ENCODE measurements around the gene DEDD. TPM values are rescaled to one million over a fixed set of nuclear protein-coding genes. Genes with fewer than 3 reads are reported as not detected.

Gene DEDD
- total RNA-seq, 1 experiment from 2014 or later: 44.7 TPM

DNA sequence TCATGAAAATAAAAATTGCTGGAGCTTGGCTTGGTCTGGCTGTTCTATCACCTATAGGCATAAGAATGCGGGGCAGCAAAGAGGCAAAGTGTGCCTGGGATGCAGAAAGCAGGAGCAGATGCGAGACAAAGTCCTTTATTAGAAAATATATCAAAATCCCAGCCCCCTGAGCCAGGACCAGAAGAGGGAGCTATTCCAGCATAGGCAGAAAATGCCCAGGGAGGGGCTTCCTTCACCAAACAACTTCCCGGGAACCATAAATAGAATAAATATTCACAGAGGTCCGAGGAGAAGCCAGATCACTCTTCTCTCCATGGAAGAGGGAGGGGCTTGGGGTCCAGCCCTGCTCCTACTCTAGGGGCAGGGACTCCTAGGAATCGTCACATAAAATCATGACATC is 38.7 kb upstream of the DEDD start:
- no peak for DNase-seq
- no CpG with 5 or more reads among the region's 5 CpGs for WGBS (ENCODE audit: extremely low coverage, insufficient read length, low lambda C conversion rate)
- Histone ChIP-seq H3K9ac (ENCODE audit: extremely low read depth, insufficient read length, low read length) (no peak overlapping the region), H3K23me2 (ENCODE audit: insufficient read length, low read depth, low read length, poor library complexity, severe bottlenecking) (peaks cover 5% of the 10 kb centered on the region), H2BK5ac (ENCODE audit: insufficient read length, low read length) (no peak overlapping the region), H3K27me3 (ENCODE audit: insufficient read depth, low read length) (no peaks in the 10 kb centered on the region), H3K56ac (ENCODE audit: insufficient read length, low read depth, low read length) (no peak overlapping the region), H3K4me1 (ENCODE audit: insufficient read depth, low read length) (no peaks in the 10 kb centered on the region), H3K23ac (ENCODE audit: insufficient read length, low read depth, low read length) (no peak overlapping the region), H3K79me1 (ENCODE audit: insufficient read depth, low read depth, low read length, poor library complexity, severe bottlenecking) (no peaks in the 10 kb centered on the region), H2AFZ (ENCODE audit: low read length) (no peak overlapping the region), H3K18ac (ENCODE audit: insufficient read length, low read depth, low read length) (no peak overlapping the region), H2BK120ac (ENCODE audit: low read depth, low read length, poor library complexity, severe bottlenecking) (no peak overlapping the region), H4K20me1 (ENCODE audit: control insufficient read depth, insufficient read depth, insufficient read length) (no peaks in the 10 kb centered on the region), H3K14ac (ENCODE audit: insufficient read depth, low read length) (no peak overlapping the region), H3K4me2 (ENCODE audit: insufficient read depth, insufficient read length, low read length) (no peak overlapping the region), H3K27ac (ENCODE audit: insufficient read length, low read depth, low read length) (no peak overlapping the region), H2BK20ac (ENCODE audit: low read depth, low read length, poor library complexity, severe bottlenecking) (no peak overlapping the region), H3K79me2 (ENCODE audit: insufficient read depth, low read length) (no peaks in the 10 kb centered on the region), H4K5ac (ENCODE audit: insufficient read length, low read depth, low read length) (no peak overlapping the region), H2BK12ac (ENCODE audit: insufficient read length, low read depth, low read length) (no peak overlapping the region), H3K4ac (ENCODE audit: low read depth, low read length) (no peak overlapping the region), H2AK5ac (ENCODE audit: insufficient read length, low read length) (no peak overlapping the region), H3T11ph (ENCODE audit: low read length) (no peak overlapping the region), H4K91ac (ENCODE audit: insufficient read length, low read depth, low read length) (no peak overlapping the region), H4K8ac (replicated peaks; ENCODE audit: insufficient read length, low read depth, low read length) (no peak overlapping the region), H2BK15ac (ENCODE audit: low read depth, low read length) (no peak overlapping the region), H3K9me3 (ENCODE audit: control insufficient read depth, low read depth, low read length) (no peaks in the 10 kb centered on the region)
- peak overlapping the region in 1 of 3 experiments; percentile 74; a peak in 2 of 7 replicates for H3K27ac Mint-ChIP-seq
- TF ChIP-seq, protein P1, sequence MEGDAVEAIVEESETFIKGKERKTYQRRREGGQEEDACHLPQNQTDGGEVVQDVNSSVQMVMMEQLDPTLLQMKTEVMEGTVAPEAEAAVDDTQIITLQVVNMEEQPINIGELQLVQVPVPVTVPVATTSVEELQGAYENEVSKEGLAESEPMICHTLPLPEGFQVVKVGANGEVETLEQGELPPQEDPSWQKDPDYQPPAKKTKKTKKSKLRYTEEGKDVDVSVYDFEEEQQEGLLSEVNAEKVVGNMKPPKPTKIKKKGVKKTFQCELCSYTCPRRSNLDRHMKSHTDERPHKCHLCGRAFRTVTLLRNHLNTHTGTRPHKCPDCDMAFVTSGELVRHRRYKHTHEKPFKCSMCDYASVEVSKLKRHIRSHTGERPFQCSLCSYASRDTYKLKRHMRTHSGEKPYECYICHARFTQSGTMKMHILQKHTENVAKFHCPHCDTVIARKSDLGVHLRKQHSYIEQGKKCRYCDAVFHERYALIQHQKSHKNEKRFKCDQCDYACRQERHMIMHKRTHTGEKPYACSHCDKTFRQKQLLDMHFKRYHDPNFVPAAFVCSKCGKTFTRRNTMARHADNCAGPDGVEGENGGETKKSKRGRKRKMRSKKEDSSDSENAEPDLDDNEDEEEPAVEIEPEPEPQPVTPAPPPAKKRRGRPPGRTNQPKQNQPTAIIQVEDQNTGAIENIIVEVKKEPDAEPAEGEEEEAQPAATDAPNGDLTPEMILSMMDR (conservative IDR thresholded peaks at IDR 0.05): peak; percentile 49; the same call in 2 of the 3 replicates
- no peaks in the 10 kb centered on the region; the same call in 1 of the 2 replicates for H3K27me3 Mint-ChIP-seq (ENCODE audit: low read depth)
- H3K4me3 Mint-ChIP-seq: no peak overlapping the region
- H3K36me3 Mint-ChIP-seq (ENCODE audit: insufficient read depth in 1 of 3, low read depth in 3 of 3): peaks cover 25 to 70% (median 69%) of the 10 kb centered on the region in 3 experiments; a peak in 6 of 7 replicates
- H3K9me3 Mint-ChIP-seq: no peaks in the 10 kb centered on the region
- peaks cover 11 to 18% of the 10 kb centered on the region in 2 experiments for H3K4me1 Mint-ChIP-seq
